Neural progenitor cell (in vitro differentiated cells): Measurements from ENCODE around the gene TEAD1. TPM values are rescaled to one million over a fixed set of nuclear protein-coding genes. Genes with fewer than 3 reads are reported as not detected.

Experiments
- DNase-seq: peaks from one replicate; pipeline ENCODE4 v3.0.0-alpha.2; 2016; ENCODE audit warnings: low spot score
- H2AFZ ChIP-seq: fragments of 200-600 bp; sonication (generic); replicated peaks from 2 replicates; pipeline ENCODE4 v1.6.1; 2016; ENCODE audit warnings: antibody characterized with exemption
- H3F3A ChIP-seq: fragments of 200-600 bp; sonication (generic); 2 replicates; pipeline ENCODE4 v1.6.1; 2016; ENCODE audit warnings: antibody characterized with exemption, low read depth
- H3K27ac ChIP-seq: fragments of 200-600 bp; sonication (generic); 2 replicates; pipeline ENCODE4 v1.5.1; 2016; ENCODE audit warnings: mild to moderate bottlenecking
- H3K27me3 ChIP-seq: fragments of 200-600 bp; sonication (generic); 2 replicates; pipeline ENCODE4 v1.6.1; 2016; ENCODE audit warnings: mild to moderate bottlenecking, moderate library complexity
- H3K36me3 ChIP-seq: fragments of 200-600 bp; sonication (generic); 2 replicates; pipeline ENCODE4 v1.5.1; 2016
- H3K4me1 ChIP-seq: fragments of 200-600 bp; sonication (generic); 2 replicates; pipeline ENCODE4 v1.6.1; 2016; ENCODE audit warnings: mixed run types
- H3K4me2 ChIP-seq: fragments of 200-600 bp; sonication (generic); 2 replicates; pipeline ENCODE4 v1.6.1; 2016
- H3K4me3 ChIP-seq: fragments of 200-600 bp; sonication (generic); 2 replicates; pipeline ENCODE4 v1.5.1; 2016
- H3K79me2 ChIP-seq: fragments of 200-600 bp; sonication (generic); 2 replicates; pipeline ENCODE4 v1.6.1; 2016; ENCODE audit warnings: low read depth
- H3K9ac ChIP-seq: fragments of 200-600 bp; sonication (generic); 2 replicates; pipeline ENCODE4 v1.6.1; 2016
- H3K9me3 ChIP-seq: fragments of 200-600 bp; sonication (generic); 2 replicates; pipeline ENCODE4 v1.5.1; 2016; ENCODE audit warnings: low read depth
- H4K20me1 ChIP-seq: fragments of 200-600 bp; sonication (generic); 2 replicates; pipeline ENCODE4 v1.6.1; 2016; ENCODE audit warnings: low read depth
- H3K27ac Mint-ChIP-seq: 3 replicates; pipeline ENCODE4 v1.8.0; 2021; ENCODE audit warnings: mixed read lengths
- H3K27me3 Mint-ChIP-seq: 2 replicates; pipeline ENCODE4 v1.8.0; 2022; ENCODE audit warnings: low read depth, mild to moderate bottlenecking, inconsistent platforms, moderate library complexity, mixed read lengths; ENCODE audit not compliant: insufficient read depth
- H3K36me3 Mint-ChIP-seq: 3 replicates; pipeline ENCODE4 v1.8.0; 2021; ENCODE audit warnings: mixed read lengths
- H3K4me1 Mint-ChIP-seq: 3 replicates; pipeline ENCODE4 v1.8.0; 2021; ENCODE audit warnings: mixed read lengths
- H3K4me3 Mint-ChIP-seq: 3 replicates; pipeline ENCODE4 v1.8.0; 2021; ENCODE audit warnings: mild to moderate bottlenecking, moderate library complexity, mixed read lengths
- H3K9me3 Mint-ChIP-seq: 3 replicates; pipeline ENCODE4 v1.8.0; 2020; ENCODE audit warnings: mixed read lengths
- CTCF ChIP-seq: fragments of 200-600 bp; sonication (generic); IDR thresholded peaks from 2 replicates; pipeline ENCODE4 v1.5.1; 2017; ENCODE audit warnings: antibody characterized with exemption, mild to moderate bottlenecking
- EZH2 ChIP-seq: fragments of 200-600 bp; sonication (generic); IDR thresholded peaks from 2 replicates; pipeline ENCODE4 v1.6.1; 2017; ENCODE audit warnings: antibody characterized with exemption, mild to moderate bottlenecking, moderate library complexity
- EZH2phosphoT487 ChIP-seq: fragments of 200-600 bp; sonication (generic); IDR thresholded peaks from 2 replicates; pipeline ENCODE4 v1.6.1; 2017; ENCODE audit warnings: antibody characterized with exemption
- total RNA-seq: library from RNA; depleted of rRNA; stranded (reverse); fragments of >200 nt; gene quantifications from 2 replicates; pipeline ENCODE4 v1.2.3, GENCODE V29; 2015; ENCODE audit warnings: low replicate concordance

TEAD1 gene
- total RNA-seq, 1 donor from 2014 or later: 98.3 TPM

DNA sequence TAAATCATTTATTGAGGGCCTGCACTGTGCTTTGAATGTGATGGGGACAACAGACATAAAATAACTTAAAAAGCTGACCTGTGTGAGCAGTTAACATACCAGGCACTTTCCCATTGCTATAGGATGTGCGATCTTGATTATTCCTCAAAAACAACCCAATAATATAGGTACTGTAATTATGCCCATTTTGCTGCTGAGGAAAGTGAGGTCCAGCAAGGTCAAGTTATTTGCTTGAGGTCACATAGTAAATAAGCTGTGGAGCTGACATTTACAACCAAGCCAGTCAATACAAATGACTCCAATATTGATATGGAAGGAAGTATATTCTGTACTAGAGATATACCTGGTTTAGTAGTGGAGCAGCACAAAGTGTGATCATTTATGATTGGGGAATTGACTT, 96.2 kb downstream of the TEAD1 start:
- H3K4me1 Mint-ChIP-seq: peaks cover 21% of the 10 kb centered on the region
- no peak overlapping the region for H3K4me3 Mint-ChIP-seq
- H3K36me3 ChIP-seq: no peaks in the 10 kb centered on the region
- no peak overlapping the region for H3K27ac ChIP-seq
- no peaks in the 10 kb centered on the region for H3K27me3 ChIP-seq
- no peaks in the 10 kb centered on the region for H3K9me3 ChIP-seq
- H3K4me1 ChIP-seq: peaks cover 13% of the 10 kb centered on the region
- H3K79me2 ChIP-seq: peaks cover 100% of the 10 kb centered on the region
- no peak overlapping the region for H2AFZ ChIP-seq
- H3K4me3 ChIP-seq: no peak overlapping the region
- no peak overlapping the region for H3K27ac Mint-ChIP-seq
- H3K4me2 ChIP-seq: no peak overlapping the region
- H3F3A ChIP-seq: no peaks in the 10 kb centered on the region
- DNase-seq: no peak
- H3K36me3 Mint-ChIP-seq: peaks cover 28% of the 10 kb centered on the region
- no peaks in the 10 kb centered on the region for H3K9me3 Mint-ChIP-seq
- peaks cover 99% of the 10 kb centered on the region for H4K20me1 ChIP-seq
- TF ChIP-seq CTCF (no peak), EZH2phosphoT487 (no peak), EZH2 (no peak)
- H3K27me3 Mint-ChIP-seq: peaks cover 3% of the 10 kb centered on the region
- H3K9ac ChIP-seq: no peak overlapping the region

- H3K4me3 ChIP-seq: no peak overlapping the region
- no peaks in the 10 kb centered on the region for H3K36me3 ChIP-seq
- H3F3A ChIP-seq: no peaks in the 10 kb centered on the region
- no peak overlapping the region for H3K4me2 ChIP-seq
- Mint-ChIP-seq H3K36me3 (peaks cover 29% of the 10 kb centered on the region), H3K27me3 (peaks cover 6% of the 10 kb centered on the region), H3K27ac (no peak overlapping the region), H3K9me3 (no peaks in the 10 kb centered on the region), H3K4me3 (no peak overlapping the region), H3K4me1 (peaks cover 21% of the 10 kb centered on the region)
- H3K9me3 ChIP-seq: no peaks in the 10 kb centered on the region
- H3K9ac ChIP-seq: no peak overlapping the region
- H3K79me2 ChIP-seq: peaks cover 100% of the 10 kb centered on the region
- no peaks in the 10 kb centered on the region for H3K27me3 ChIP-seq
- H2AFZ ChIP-seq: no peak overlapping the region
- H4K20me1 ChIP-seq: peaks cover 99% of the 10 kb centered on the region
- H3K27ac ChIP-seq: no peak overlapping the region
- H3K4me1 ChIP-seq: peaks cover 13% of the 10 kb centered on the region
- no peak for DNase-seq
- TF ChIP-seq EZH2: no peak
- no peak for TF ChIP-seq CTCF
Measured at GRCh38 chr11:12770966-12771597, 96.9 kb downstream of the TEAD1 start.

DNA sequence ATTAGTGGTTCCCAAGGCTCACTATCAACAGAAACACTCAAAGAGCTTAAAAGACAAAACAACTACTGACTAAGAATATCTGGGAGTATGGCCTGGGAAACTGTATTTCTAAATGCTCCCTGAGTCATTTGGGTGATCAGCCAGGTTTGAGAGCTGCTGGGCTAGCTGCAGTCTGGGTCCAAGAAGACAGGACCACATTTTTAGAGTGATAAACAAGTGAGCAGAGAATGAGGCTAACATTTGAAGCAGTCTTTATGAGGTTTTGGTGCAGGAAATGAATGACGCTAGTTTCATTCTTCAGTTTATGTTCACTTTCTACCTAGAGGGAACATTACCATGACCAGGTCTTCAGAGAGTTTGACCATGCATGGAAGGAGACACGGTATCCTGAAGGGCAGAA, 97.7 kb downstream of the TEAD1 start:
- TF ChIP-seq EZH2: no peak
- no peak for TF ChIP-seq CTCF
- TF ChIP-seq EZH2phosphoT487: no peak
- peaks cover 100% of the 10 kb centered on the region for H3K79me2 ChIP-seq
- H3K4me3 ChIP-seq: no peak overlapping the region
- no peaks in the 10 kb centered on the region for H3K27me3 ChIP-seq
- peaks cover 99% of the 10 kb centered on the region for H4K20me1 ChIP-seq
- H3K9ac ChIP-seq: no peak overlapping the region
- H3K4me2 ChIP-seq: no peak overlapping the region
- no peak for DNase-seq
- Mint-ChIP-seq H3K27me3 (peaks cover 6% of the 10 kb centered on the region), H3K4me1 (peaks cover 21% of the 10 kb centered on the region), H3K9me3 (no peaks in the 10 kb centered on the region), H3K36me3 (peaks cover 25% of the 10 kb centered on the region), H3K27ac (no peak overlapping the region), H3K4me3 (no peak overlapping the region)
- no peak overlapping the region for H2AFZ ChIP-seq
- H3K36me3 ChIP-seq: no peaks in the 10 kb centered on the region
- peaks cover 13% of the 10 kb centered on the region for H3K4me1 ChIP-seq
- H3K9me3 ChIP-seq: no peaks in the 10 kb centered on the region
- H3K27ac ChIP-seq: no peak overlapping the region
- no peaks in the 10 kb centered on the region for H3F3A ChIP-seq
